NCI-H526 (cell line): Measurements from ENCODE around the gene ERI3.

Experiments used
- DNase-seq, 2 experiments: peaks; one replicate each; lab custom pipeline; 2025; lab: John Stamatoyannopoulos, UW

ERI3 gene

DNA sequence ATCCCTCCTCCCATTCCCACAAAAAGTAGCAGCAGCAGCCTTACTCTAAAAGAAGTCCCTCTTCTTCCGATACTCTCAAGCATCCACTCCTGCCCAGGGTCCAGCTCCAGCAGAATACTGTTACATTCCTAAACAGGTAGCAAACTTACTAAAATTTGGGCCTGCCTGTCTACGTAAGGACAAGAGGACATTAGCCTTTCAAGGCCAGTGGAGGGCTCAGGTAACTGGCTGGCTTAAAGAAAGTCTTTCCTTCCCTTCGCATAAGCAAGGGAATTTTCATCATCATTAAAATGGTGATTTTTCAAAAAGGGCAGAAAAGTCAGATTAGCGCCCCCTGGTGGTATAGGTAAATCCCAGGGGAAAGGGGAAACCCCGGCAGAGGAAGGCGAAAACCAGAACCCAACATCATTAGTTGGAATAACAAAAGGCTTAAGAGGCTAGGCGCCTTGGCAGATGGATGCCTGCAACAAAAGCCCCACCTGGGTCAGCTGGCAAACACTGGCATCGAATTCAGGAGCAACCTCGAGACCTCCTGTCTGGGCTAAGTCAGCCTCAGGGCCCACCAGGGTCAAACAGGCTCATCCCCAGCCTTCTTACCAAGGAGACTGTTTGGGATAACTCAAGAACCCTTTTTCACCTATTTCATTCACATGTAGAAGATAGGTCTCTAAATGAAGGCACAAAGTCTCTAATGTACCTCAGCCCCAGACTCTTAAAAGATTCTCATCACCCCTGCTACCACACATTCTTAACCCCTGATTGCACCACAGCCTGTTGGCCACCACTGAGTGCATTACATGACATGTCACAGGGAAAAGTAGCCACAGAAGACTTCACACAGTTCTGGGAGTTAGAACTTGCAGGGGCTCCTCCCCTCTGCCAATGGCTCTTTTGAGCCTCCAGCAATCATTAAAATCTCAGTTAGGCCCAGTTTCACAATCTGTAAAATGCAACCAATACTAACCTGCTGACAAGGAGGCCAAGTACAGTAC, 36.7 kb downstream of the ERI3 start:
- peak in 1 of 2 experiments; percentile 71 for DNase-seq

DNA sequence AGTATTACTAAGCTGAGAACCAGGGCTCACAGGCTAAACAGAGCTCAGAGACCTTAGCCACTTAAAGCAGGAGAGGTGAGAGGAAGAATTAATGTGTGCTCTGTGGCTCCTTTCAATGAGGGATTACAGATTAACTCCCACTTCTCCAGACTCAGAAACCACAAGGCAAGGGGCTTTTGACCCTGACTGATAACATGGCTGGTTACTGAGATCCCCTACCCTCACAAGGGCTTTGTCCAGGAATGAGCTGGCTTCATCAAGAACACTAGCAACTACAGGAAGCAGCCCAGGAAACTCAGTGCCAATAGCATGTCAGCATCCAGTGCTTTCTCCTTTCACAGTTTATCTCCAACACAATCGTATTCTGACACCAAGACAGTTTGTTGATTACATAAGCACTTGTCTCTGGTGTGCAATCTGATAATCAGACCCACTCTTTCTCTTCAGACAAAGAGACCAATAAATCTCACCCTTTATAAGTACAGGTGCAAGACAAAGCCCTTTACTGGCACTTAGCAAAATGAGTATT, 38.8 kb downstream of the ERI3 start:
- DNase-seq: no peak

- peak in 1 of 2 experiments; percentile 40 for DNase-seq
Observed at GRCh38 chr1:44315521-44315920, 39.5 kb downstream of the ERI3 start.

DNA sequence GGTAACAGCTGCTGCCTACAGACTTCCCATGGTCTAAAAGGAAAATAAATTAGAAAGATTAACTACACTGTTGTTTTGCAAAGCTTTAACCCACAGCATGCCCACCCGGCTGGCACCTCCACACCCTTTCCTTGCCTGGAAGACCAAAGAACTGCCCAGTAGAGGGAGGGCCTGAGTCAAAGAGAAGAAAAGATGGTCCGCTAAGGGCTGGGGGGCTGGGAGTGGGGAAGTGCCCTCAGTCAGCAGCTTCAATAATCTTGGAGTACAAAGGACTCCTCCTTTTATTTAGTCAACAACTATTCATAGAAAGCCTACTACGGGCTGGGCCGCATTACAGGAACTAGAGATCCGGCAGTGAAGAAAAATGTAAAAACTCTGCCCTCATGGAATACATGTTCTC, 40.6 kb downstream of the ERI3 start:
- DNase-seq: no peak

GRCh38 chr1:44313265-44313918, 41.7 kb downstream of the ERI3 start:
- DNase-seq: no peak

GRCh38 chr1:44312399-44313196, 42.5 kb downstream of the ERI3 start:
- DNase-seq: no peak

GRCh38 chr1:44310006-44310405, 45.1 kb downstream of the ERI3 start:
- no peak for DNase-seq

DNA sequence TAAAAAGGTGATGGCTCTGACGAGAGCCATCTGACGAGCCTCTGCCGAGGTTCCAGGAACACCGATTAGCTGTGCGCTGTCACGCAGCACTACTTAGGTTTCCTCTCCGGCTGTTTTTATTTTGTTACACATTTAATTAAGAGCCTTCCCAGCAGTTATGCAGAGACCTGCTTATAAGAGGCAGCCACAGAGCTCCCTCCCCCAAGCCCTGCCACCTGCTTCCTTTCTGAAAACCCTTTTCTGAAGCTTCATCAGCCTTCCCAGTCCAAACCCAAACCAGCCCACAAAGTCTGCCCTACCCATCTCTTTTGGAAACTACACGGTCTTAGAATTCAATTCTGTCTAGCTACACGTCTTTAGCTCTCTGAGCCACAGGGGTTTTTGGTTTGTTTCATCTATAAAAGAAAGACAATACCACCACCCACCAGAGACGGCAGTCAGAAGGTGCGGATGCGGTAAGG, 49.1 kb downstream of the ERI3 start:
- DNase-seq: no peak

DNA sequence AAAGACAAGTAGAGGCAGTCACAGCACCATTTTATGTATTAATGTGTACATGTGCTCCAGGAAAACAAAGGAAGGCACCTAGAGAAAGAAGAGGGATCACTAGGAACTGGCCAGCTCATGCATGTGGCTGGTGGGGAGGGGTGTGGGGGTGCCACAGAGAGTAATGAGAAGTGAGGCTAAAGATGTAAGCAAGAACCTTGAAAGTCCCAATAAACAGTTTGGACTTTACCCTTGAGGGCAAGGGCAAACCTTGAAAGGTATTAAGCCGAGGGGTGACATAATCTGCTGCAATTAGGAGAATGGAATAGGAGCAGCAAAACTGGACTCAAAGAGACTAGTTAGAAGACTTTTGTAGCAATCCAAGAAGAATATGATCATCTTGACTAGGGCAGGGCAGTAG, 51.5 kb downstream of the ERI3 start:
- no peak for DNase-seq

- DNase-seq: no peak
Observed at GRCh38 chr1:44302541-44302940, 52.5 kb downstream of the ERI3 start.

DNA sequence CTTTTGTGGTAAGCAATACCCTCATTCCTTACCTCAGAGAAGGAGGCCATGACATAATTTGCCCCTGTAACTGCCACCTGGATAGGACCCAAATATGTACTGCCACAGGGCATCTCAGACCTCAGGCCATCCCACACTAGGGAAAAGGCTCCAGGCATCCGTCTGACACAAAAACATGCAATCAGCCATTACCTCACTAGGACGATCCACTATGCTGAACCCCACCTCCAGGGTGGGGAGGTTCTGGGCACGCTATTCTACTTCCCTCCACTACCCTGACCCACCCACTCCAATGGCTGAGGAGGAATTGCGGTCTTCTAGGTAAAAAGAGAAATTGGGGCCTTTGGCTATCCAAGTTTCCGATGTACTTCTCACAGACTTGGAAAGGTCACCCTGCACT, 53.6 kb downstream of the ERI3 start:
- no peak for DNase-seq

DNA sequence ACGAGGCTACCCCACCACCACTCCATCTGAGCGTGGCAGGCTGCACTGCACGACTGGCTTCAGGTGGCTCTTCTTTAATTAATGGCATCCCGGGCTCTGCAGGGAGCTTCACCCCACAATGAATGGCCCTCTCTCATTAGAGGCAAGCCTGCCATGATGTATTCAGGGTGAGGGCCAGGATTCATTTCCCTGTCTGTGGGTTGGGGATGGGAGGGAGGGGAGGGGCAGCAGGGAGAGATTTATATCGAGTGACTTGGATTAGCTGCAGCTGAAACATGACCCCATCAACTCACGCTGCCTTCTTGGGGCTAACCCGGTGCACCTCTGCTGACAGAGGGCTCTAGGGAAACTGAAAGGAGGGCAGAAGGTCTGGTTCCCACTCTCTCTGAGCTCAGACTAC, 54.2 kb downstream of the ERI3 start:
- DNase-seq: peak in 1 of 2 experiments; percentile 32

- DNase-seq: no peak
Observed at GRCh38 chr1:44297695-44298400, 57.2 kb downstream of the ERI3 start.

- no peak for DNase-seq
Observed at GRCh38 chr1:44296806-44297205, 58.3 kb downstream of the ERI3 start.

DNA sequence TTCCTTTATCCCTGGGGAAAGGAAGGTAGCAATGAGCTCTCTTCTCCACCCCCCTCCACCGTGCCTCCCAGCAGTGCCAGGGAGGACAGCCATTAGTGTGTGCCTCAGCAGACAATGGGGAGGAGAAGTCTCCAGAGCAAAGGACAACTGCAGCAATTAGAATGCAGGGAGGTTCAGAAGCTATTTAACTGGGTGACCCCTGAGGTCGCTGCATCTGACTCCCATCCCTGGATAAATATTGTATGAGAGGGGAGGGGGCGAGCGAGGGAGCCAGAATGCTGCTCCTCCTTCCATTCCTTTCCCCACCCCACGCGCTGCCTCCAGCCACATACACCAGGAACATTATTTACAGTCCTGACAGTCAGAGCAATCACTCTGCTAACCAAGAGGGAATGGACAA, 59.0 kb downstream of the ERI3 start:
- DNase-seq: no peak

DNA sequence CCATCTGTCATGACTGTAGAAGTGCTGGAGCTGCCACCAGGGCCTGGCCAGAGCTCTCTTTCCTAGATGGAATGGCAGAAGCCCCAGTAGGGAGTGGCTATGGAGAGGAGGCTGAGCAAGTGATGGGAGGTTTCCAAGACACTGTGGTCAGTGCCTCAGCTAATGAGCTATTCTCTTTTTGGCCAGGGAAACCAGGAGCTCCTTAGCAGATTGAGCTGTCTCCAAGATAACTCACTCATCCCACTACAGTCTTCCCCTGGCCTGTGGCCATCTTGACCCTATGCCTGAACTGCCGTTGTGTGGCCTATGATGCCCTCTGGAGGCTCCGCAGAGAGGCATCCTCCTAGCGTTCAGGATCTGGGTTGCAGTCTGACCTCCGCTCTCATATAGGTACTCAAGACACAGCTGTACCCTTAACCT, 60.5 kb downstream of the ERI3 start:
- peak; percentile 15 to 56 for DNase-seq

- DNase-seq: no peak
Observed at GRCh38 chr1:44293761-44294315, 61.2 kb downstream of the ERI3 start.

GRCh38 chr1:44292651-44293050, 62.4 kb downstream of the ERI3 start:
- DNase-seq: no peak

- DNase-seq: no peak
Observed at GRCh38 chr1:44290250-44291094, 64.6 kb downstream of the ERI3 start.

GRCh38 chr1:44289530-44289929, 65.5 kb downstream of the ERI3 start:
- DNase-seq: peak in 1 of 2 experiments; percentile 32
